GM03348 (cell line): ENCODE data around the gene UBA6.
"Not testable (repeated sequence)": the region's sequence is repeated elsewhere in the genome, so short reads cannot be mapped to it uniquely, and the experiment has no call there.

Source experiments
- DNase-seq: peaks from one replicate; pipeline ENCODE4 v3.0.0; 2012; ENCODE audit warnings: low spot score

The UBA6 gene

DNA sequence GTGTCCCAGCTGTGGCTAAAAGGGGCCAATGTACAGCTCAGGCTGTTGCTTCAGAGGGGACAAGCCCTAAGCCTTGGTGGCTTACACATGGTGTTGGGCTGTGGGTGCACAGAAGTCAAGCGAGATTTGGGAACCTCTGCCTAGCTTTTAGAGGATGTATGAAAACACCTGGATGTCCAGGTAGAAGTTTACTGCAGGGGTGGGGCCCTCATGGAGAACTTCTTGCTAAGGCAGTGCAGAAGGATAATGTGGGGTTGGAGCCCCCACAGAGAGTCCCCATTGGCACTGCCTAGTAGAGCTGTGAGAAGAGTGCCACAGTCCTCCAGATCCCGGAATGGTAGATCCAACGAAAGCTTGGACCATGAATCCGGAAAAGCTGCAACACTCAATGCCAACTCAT lies 40.5 kb downstream of the UBA6 start:
- no peak for DNase-seq

DNA sequence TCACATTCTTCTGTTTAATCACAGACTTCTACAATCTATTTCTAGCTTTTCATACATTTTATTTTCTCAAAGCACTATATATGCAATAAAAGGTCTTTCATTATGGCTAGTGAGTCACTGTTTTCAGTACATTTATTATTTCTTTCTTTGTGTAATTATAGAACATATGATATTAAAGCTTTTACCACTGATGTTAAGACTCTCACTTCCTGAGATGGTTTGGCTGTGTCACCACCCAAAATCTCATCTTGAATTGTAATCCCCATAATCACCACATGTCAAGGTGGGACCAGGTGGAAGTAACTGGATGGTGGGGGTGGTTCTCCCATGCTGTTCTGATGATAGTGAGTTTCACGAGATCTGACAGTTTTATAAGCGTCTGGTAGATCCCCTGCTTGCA lies 41.9 kb downstream of the UBA6 start:
- no peak for DNase-seq

DNA sequence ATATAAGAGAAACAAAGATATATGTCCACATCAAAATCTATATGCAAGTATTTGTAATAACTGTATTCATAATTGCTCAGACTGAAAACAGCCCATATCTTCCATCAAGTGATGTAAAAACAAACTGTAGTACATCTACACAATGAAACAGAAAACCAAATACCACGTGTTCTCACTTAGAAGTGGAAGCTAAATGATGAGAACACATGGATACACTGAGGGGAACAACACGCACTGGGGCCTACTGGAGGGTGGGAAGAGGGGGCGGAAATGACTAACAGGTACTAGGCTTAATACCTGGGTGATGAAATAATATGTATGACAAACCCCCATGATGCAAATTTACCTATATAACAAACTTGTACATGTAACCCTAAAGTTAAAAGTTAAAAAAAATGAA lies 42.7 kb downstream of the UBA6 start:
- no peak for DNase-seq

DNA sequence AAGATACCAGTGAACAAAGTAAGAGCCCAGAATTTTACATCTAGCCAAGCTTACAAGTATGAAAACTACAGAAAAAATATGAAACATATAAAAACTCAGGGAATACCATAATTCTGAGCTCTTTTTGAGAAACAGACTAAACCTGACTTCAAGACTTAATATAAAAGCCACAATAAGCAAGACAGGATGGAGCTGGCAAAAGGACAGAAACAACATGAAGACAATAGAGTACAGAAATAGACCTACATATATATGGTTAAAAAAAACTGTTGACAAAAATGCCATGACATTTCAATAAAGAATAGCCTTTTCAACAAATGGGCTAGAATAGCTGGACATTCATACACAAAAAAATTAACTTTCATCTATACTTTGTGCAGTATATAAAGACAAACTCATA lies 49.4 kb downstream of the UBA6 start:
- DNase-seq = no peak

DNA sequence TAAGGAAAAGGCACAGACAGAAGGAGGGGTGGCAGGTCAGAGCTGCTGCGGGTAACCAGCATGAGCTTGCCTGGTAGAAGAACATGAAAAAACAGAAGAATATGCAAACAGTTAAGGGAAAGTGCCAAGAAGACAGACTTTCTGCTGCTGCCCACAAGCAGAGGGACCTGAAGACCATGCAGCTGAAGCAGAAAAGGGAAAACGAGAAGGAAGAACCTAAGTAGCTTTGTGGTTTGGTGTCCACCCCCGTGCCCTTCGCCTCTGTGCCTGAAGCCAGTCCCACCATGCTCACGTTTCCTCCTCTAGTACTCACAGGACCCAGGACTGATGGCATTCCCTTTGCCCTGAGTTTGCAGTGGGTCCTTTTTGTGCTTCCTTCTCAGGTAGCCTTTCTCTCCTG lies 62.8 kb downstream of the UBA6 start:
- no peak for DNase-seq

DNA sequence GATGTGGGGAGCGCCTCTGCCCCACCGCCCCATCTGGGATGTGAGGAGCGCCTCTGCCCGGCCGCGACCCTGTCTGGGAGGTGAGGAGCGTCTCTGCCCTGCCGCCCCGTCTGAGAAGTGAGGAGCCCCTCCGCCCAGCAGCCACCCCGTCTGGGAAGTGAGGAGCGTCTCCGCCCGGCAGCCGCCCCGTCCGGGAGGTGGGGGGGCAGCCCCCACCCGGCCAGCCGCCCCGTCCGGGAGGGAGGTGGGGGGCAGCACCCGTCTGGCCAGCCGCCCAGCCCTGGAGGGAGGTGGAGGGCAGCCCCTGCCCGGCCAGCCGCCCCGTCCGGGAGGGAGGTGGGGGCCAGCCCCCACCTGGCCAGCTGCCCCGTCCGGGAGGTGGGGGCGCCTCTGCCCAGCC lies 64.0 kb downstream of the UBA6 start:
- DNase-seq = not testable (repeated sequence)

DNA sequence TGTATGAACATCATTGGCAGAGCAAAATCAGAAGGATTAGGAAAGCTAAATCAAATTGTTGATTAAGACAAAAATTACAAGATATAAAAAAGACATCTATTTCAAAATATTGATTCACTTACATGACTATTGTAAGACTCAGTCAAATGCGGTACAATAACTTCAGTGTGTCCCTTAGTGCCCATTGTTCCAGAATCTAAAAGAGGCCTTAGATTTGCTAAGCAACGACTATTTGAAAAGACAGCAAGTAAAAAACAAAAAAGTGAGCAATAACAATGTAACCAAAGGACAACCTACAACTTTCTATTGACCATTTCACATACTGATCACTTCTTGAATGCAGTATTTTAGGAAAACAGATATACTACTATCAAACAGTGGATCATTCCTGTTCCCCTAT lies 65.6 kb downstream of the UBA6 start:
- DNase-seq = no peak

DNA sequence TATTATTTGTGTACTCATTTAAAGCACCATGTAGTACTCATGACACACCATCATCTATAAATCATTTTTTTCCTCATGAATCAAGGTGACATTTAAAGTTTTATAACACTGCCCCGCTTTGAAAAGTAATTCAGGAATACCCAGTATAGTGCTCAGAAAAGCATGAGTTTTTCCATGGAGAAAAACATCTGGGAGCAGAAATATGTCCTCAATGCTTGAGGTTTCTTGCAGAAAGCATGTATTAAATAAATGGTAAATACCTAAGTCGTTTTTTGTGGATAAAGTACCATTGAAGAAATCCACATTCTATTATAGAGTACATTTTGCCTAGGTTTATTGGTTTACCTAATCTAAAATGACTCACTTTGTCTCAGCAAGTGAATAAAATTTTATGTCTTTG lies 66.2 kb downstream of the UBA6 start:
- DNase-seq = no peak

DNA sequence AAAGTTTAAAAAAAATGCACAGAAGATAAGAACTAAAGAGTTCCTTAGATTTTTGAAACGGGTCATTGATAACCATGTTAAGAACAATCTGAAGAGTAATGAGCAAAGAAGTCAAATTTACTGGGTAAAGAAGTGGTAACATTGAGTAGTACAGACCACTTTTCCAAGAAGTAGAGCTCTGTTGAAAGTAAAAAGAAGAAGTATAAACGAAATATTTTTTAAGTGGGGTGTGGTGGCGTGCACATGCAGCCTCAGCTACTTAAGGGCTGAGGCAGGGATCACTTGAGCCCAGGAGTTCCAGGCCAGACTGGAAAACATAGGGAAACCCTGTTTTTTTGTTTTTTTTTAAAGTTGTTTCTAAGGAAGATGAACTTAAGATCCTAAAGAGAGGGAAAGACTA lies 68.5 kb downstream of the UBA6 start:
- no peak for DNase-seq

DNA sequence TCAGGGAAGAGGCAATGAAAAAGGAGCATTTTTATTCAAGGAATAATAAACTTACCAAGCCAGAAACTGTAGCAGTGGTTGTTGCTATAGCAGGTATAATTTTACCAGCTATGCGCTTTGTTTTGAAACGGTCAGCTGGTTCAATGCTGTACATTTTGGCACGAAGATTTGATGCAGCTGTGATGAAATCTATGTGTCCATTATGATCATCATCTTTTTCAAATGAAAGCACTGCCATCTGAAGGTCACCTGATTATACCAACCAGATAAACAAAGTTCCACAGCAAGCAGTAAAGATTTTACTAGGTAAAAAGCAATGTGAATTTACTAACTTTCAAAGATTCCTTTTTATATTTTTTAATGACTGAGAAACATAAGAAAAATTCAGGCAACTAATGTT lies 76.0 kb downstream of the UBA6 start:
- no peak for DNase-seq

DNA sequence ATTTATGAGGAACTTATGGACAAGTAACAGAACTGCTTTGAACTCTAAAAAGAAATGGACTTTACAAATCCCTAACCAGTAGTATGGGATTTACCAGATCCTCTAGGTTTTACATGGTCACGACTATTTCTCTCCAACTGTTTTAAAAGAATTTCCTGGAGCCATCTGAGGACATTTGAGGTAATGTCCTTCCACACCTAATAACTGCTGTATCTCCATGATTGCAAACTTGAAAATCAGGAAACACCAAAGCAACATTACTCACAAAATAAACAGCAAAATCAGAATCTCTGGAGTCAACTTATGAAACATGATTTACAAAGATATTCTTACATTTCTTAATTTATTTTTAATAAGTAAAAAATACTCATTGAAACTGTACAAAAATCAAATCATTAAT lies 84.5 kb downstream of the UBA6 start:
- DNase-seq = no peak

DNA sequence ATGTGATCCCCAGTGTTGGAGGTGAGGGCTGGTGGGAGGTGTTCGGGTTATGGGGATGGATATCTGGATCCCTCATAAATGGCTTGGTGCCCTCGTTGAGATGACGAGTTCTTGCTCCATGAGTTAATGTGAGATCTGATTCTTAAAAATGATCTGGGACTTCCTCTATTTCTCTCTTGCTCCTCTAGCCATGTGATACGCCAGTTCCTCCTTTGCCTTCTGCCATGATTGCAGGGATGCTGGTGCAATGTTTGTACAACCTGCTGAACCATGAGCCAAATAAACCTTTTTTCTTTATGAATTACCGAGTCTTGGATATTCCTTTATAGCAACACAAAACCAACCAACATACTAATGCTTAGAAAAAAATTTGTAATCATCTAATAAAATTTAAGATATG lies 85.8 kb downstream of the UBA6 start:
- DNase-seq = no peak

DNA sequence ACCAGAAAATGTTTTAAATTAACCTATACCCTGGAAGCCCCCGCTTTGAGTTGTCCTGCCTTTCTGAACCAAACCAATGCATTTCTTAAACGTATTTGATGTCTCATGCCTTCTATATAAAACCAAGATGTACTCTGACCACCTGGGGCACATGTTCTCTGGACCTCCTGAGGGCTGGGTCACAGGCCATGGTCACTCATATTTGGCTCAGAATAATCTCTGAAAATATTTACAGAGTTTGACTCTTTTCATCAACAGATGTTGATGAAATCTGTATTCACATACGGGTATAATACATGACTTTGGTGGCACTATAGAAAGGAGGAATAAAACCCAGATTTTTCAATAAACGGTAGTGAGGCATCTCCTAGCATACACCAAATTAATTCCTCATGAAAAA lies 86.8 kb downstream of the UBA6 start:
- DNase-seq = no peak

DNA sequence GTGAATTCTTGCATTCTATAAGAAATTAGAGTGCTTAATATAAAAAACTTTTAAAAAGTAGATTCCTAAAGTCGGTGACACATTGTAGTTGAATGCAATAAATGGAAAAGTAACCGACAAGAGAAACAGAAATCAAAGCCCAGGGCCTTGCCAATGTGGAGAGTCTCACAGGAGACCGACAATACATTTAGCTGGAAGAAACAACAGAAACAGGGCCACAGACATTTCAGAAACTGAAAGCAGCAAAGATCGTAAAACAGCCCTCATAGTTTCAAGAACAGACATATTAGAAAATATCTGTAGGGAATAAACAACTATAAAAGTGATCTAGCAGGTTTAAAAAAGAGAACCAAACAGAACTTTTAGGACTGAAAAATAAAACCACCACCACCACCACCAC lies 92.9 kb downstream of the UBA6 start:
- no peak for DNase-seq

DNA sequence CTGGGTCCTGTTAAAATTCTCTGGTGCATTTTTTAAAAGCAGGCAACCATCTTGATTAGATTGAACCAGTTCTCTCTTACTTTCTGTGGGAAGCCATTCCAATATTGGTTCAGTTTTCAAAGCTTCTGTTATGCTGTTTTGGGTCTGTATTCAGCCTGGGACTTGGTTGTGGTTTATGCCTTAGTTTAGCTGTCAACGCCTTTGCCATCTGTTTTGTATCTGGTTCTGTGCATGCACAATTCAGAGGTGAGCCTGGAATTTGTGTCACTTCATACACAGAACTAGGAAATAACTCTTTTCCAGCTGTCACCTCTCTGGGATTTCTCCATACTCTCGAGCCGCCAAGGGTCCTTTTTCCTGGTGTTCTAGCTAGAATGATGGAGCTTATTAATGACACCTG lies 96.2 kb downstream of the UBA6 start:
- no peak for DNase-seq

DNA sequence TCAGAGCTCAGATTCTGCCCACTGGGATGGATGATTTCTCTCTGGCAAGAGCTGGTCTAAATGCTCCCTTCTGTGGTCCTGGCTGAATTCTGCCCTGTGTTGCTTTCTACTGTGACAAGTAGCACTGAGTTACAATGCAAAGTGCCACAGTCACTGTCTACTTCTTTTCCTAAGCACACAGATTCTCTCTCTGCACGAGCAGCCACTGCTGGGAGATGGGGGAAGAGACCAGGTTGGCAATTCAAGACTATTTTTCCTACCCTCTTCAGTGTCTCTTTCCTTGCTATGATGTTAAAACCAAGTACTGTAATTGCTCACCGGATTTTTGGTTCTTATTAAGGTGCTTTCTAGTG lies 97.0 kb downstream of the UBA6 start:
- DNase-seq = no peak

DNA sequence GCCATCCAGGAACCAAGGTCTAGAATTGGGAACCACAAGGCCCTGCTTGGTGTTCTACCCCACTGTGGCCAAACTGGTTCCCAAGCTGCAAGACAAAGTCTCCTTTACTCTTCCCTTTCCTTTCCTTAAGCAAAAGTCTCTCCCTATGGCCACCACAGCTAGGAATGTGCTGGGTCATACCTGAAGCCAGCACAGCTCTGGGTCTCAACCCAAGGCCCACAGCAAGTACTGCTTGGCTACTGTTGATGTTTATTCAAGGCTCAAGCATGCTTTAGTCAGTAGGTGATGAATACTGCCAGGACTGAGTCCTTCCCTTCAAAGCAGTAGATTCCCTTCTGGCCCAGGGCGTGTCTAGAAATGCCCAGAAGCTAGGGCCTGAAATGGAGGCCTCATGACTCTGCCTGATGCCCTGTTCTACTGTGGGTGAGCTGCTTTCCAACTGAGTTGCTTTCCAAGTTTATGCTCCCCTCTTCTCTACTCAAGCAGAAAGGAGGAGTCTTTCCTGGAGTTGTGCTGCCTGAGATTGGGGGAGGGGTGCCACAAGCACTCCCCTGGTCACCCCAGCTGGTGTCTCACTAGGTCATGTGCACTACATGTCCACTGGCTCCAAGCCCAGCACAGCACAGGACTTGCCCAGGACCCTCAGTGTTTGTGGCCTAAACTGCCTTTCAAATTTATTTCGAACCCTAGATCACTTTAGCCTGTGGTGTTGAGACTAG lies 97.5 kb downstream of the UBA6 start:
- no peak for DNase-seq

DNA sequence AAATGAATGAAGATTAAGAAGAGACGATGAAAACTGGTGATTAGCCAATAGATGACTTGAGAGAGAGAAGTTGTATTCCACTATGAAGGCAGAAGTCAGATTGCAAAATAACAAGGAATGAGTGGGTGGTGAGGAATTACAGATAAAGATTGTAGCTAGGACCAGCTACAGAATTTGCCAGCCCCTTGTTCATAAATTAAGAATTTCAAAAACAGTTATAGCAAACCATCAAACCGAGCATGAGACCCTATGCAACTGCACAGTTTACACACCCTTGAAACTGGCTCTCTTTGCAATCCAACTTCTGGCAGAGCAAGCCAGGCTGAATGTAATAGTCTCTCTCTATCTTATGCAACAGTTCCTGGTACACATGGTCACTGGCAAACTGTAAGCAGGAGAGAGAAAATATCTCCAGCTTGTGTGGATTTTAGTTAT lies 107.2 kb downstream of the UBA6 start:
- DNase-seq = peak; percentile 43

DNA sequence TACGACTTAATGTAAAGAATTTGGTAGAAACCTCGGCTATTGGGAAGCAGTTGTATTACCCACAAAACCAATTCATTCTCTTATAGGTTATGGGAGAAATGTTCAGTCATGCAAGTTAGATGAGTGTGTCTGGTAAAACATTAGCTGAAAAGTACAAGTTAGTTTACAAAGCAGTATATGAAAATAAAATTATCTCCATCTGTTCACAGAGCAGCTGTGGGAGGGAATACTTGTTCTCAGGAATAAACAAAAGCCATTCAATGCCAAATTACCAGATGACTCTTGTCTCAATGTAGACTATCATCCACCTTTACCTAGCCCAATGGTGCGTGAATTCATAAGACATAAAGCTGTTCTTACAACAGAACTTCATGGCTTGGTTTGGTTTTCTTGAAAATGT lies 113.8 kb downstream of the UBA6 start:
- no peak for DNase-seq

DNA sequence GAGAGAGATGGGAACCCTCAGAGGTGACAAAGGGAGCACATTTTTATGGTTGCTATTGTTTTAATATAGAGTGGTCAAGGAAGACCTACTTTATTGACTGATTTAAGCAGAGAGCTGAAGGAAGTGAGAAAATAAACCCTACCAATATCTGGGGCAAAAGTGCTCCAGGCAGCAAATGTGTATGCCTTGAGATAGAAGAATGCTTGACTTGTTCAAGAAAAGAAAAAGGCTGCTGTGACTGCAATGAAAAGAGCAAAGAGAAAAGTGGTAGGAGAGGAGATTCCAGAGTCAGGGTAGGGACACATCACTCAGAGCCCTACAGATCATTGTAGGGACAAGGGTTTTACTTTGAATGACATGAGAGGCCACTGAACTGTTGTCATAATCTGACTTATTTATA lies 116.5 kb downstream of the UBA6 start:
- DNase-seq = no peak

DNA sequence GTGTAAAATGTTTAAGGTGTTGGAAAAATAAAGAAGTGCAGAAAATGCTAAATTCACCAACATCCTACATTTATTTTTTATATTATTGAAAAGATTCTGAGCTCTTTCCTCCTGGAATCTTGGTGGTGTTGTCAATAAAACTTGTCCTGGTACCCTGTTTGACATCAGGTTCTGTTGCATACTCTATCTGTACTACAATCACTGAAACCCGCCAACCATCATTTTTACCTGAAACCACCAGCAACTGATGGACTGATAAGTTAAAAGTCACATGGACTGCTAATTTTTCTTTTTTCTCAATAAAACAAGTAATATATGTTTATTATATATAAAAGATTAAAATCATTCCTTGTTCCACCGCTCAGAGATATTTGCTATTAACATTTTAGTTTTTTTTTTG lies 119.0 kb downstream of the UBA6 start:
- DNase-seq = no peak

DNA sequence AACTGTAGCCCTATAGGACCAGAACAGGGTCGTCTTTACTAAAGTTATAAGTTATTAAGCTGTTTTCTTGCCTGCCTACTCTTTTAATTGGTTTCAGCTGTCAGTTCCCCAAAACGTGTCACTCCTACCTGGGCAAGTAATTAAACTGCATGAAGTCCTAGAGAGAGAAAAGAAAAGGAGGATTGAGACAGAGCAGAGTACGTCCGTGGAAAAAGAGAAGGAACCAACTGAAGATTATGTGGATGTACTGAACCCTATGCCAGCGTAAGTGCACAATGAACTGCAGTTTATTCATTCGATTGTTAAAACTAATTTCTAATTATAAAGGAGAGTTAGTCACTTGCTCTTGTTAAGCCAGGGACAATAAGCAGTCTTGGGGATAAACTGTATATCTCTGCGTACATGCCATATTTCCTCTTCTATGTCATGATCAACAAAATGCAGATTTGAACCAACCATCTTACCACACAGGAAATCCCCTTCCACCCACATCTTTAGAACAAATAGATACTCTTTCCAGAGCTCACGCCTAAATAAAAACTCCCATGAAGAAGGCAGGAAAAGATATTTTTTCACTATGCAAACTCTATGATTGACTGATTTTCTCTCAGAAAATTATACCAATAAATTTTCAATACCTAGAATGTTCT lies 119.6 kb downstream of the UBA6 start:
- no peak for DNase-seq

DNA sequence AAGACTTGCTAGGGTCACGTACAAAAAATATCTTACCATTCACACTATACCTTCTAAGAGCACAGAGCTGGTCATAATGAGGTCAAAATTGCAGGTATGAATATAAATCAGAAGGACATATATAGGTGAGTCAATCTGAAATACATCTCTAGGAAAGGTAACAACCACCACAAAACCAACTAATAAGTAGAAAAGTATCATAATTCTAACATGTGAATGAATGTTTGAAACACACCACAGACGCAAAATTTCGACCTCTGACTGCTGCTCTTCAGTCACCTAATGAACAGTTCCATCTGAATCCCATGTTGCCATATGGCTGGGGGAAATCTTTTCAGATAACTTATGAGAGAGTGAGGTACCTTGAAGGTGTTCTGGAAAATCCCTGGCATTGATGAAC lies 120.4 kb downstream of the UBA6 start:
- DNase-seq = no peak

DNA sequence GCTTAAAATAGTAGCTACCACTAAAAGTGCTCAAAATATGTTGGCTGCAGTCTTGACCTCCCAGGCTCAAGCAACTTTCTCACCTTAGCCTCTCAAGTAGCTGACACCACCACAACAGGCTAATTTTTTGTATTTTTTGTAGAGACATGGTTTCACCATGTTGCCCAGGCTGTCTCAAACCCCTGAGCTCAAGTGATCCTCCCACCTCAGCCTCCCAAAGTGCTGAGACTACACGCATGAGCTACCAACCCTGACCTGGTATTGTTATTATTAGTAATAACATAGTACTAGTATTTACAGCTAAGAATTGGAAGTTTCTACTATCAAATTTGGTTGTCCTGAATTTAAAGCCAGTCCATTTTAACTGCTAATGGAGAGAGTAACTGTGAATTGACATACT lies 124.4 kb downstream of the UBA6 start:
- no peak for DNase-seq
